Measurements from ENCODE around the gene PARD3.

PARD3 gene

DNA sequence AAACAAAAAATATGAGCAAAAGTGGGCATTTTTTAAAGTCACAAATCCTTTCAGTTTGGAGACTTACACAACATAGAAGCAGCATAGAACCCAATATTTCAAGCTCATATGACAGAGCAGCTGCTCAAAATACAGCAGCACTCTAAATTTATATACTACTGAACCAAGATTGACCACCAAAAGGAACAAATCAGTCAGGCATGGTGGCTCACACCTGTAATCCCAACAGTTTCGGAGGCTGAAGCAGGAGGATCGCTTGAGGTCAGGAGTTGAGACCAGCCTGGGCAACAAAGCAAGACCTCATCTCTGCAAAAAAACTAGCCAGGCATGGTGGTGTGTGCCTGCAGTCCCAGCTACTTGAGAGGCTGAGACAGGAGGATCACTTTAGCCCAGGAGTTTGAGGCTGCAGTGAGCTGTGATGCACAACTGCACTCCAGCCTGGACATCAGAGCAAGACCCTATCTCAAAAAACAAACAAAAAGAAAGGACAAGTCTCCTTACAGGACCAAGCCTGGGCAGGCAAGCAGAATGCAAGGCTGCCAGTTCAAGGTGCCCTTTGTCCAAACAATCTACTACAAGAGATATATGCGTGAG lies 40.0 kb downstream of the PARD3 start:
- no peaks in the 10 kb centered on the region for H3K27me3 ChIP-seq (ENCODE audit: control insufficient read depth in 1 of 2, insufficient read depth in 2 of 2, low read length in 2 of 2)
- H3K9me3 ChIP-seq (ENCODE audit: low read length): no peaks in the 10 kb centered on the region
- H3K36me3 ChIP-seq (ENCODE audit: insufficient read depth, low read length): no peaks in the 10 kb centered on the region
- H3K27ac ChIP-seq (ENCODE audit: low read depth, low read length): no peak overlapping the region
- no peak overlapping the region for H3K4me3 ChIP-seq (ENCODE audit: low read depth in 1 of 2, low read length in 2 of 2)
- H3K9ac ChIP-seq (ENCODE audit: low read length): no peak overlapping the region
- peaks cover 57% of the 10 kb centered on the region for H3K4me1 ChIP-seq (ENCODE audit: insufficient read depth, low read length)

- H3K9me3 ChIP-seq (ENCODE audit: low read length): no peaks in the 10 kb centered on the region
- H3K36me3 ChIP-seq (ENCODE audit: insufficient read depth, low read length): no peaks in the 10 kb centered on the region
- H3K4me3 ChIP-seq (ENCODE audit: low read depth in 1 of 2, low read length in 2 of 2): no peak overlapping the region
- no peak overlapping the region for H3K9ac ChIP-seq (ENCODE audit: low read length)
- H3K4me1 ChIP-seq (ENCODE audit: insufficient read depth, low read length): peaks cover 58% of the 10 kb centered on the region
- H3K27ac ChIP-seq (ENCODE audit: low read depth, low read length): no peak overlapping the region
- H3K27me3 ChIP-seq (ENCODE audit: control insufficient read depth in 1 of 2, insufficient read depth in 2 of 2, low read length in 2 of 2): no peaks in the 10 kb centered on the region
Measured at GRCh38 chr10:34773636-34774630, 41.2 kb downstream of the PARD3 start.

GRCh38 chr10:34771525-34771924 lies 43.6 kb downstream of the PARD3 start:
- Histone ChIP-seq H3K4me1 (ENCODE audit: insufficient read depth, low read length) (peaks cover 56% of the 10 kb centered on the region), H3K27ac (ENCODE audit: low read depth, low read length) (no peak overlapping the region), H3K27me3 (ENCODE audit: control insufficient read depth in 1 of 2, insufficient read depth in 2 of 2, low read length in 2 of 2) (no peaks in the 10 kb centered on the region), H3K4me3 (ENCODE audit: low read depth in 1 of 2, low read length in 2 of 2) (no peak overlapping the region), H3K36me3 (ENCODE audit: insufficient read depth, low read length) (no peaks in the 10 kb centered on the region), H3K9me3 (ENCODE audit: low read length) (no peaks in the 10 kb centered on the region), H3K9ac (ENCODE audit: low read length) (no peak overlapping the region)

- no peak overlapping the region for H3K27ac ChIP-seq (ENCODE audit: low read depth, low read length)
- no peak overlapping the region for H3K9ac ChIP-seq (ENCODE audit: low read length)
- no peaks in the 10 kb centered on the region for H3K36me3 ChIP-seq (ENCODE audit: insufficient read depth, low read length)
- no peaks in the 10 kb centered on the region for H3K9me3 ChIP-seq (ENCODE audit: low read length)
- H3K4me3 ChIP-seq (ENCODE audit: low read depth in 1 of 2, low read length in 2 of 2): no peak overlapping the region
- H3K4me1 ChIP-seq (ENCODE audit: insufficient read depth, low read length): peaks cover 56% of the 10 kb centered on the region
- H3K27me3 ChIP-seq (ENCODE audit: control insufficient read depth in 1 of 2, insufficient read depth in 2 of 2, low read length in 2 of 2): no peaks in the 10 kb centered on the region
Measured at GRCh38 chr10:34771106-34771505, 44.0 kb downstream of the PARD3 start.

DNA sequence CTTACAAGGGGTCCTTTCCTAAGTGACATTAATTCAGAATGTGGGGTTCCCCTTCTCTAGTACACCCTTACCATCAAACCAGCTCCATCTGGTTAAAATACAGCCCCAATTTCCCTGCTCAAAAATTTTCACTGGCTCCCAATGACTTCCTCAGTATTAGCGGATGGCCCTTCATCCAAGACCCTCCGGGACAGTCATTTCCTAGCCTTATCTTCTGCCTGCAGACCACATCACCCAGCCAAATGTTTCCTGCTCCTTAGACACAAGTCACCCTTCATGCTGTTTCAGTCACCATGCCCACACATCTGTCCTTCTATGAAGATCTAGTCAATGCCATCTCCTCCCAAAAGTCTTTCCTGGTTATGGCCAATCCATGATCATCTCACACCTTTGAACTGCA lies 45.2 kb downstream of the PARD3 start:
- Histone ChIP-seq H3K9ac (ENCODE audit: low read length) (no peak overlapping the region), H3K9me3 (ENCODE audit: low read length) (no peaks in the 10 kb centered on the region), H3K4me3 (ENCODE audit: low read depth in 1 of 2, low read length in 2 of 2) (no peak overlapping the region), H3K4me1 (ENCODE audit: insufficient read depth, low read length) (peaks cover 63% of the 10 kb centered on the region), H3K27me3 (ENCODE audit: control insufficient read depth in 1 of 2, insufficient read depth in 2 of 2, low read length in 2 of 2) (no peaks in the 10 kb centered on the region), H3K27ac (ENCODE audit: low read depth, low read length) (no peak overlapping the region), H3K36me3 (ENCODE audit: insufficient read depth, low read length) (no peaks in the 10 kb centered on the region)

- Histone ChIP-seq H3K9ac (ENCODE audit: low read length) (no peak overlapping the region), H3K4me3 (ENCODE audit: low read depth in 1 of 2, low read length in 2 of 2) (peak overlapping the region in 1 of 2 donors; percentile 12), H3K36me3 (ENCODE audit: insufficient read depth, low read length) (no peaks in the 10 kb centered on the region), H3K27ac (ENCODE audit: low read depth, low read length) (peak overlapping the region; percentile 64), H3K9me3 (ENCODE audit: low read length) (no peaks in the 10 kb centered on the region), H3K4me1 (ENCODE audit: insufficient read depth, low read length) (peaks cover 63% of the 10 kb centered on the region), H3K27me3 (ENCODE audit: control insufficient read depth in 1 of 2, insufficient read depth in 2 of 2, low read length in 2 of 2) (no peaks in the 10 kb centered on the region)
Measured at GRCh38 chr10:34768972-34769330, 46.1 kb downstream of the PARD3 start.

GRCh38 chr10:34768261-34768971 lies 46.7 kb downstream of the PARD3 start:
- no peak overlapping the region for H3K9ac ChIP-seq (ENCODE audit: low read length)
- peak overlapping the region in 1 of 2 donors; percentile 12 for H3K4me3 ChIP-seq (ENCODE audit: low read depth in 1 of 2, low read length in 2 of 2)
- H3K27me3 ChIP-seq (ENCODE audit: control insufficient read depth in 1 of 2, insufficient read depth in 2 of 2, low read length in 2 of 2): no peaks in the 10 kb centered on the region
- peak overlapping the region; percentile 64 for H3K27ac ChIP-seq (ENCODE audit: low read depth, low read length)
- H3K36me3 ChIP-seq (ENCODE audit: insufficient read depth, low read length): no peaks in the 10 kb centered on the region
- peaks cover 62% of the 10 kb centered on the region for H3K4me1 ChIP-seq (ENCODE audit: insufficient read depth, low read length)
- no peaks in the 10 kb centered on the region for H3K9me3 ChIP-seq (ENCODE audit: low read length)

GRCh38 chr10:34766811-34767494 lies 48.1 kb downstream of the PARD3 start:
- Histone ChIP-seq H3K4me3 (ENCODE audit: low read depth in 1 of 2, low read length in 2 of 2) (no peak overlapping the region), H3K9me3 (ENCODE audit: low read length) (no peaks in the 10 kb centered on the region), H3K27ac (ENCODE audit: low read depth, low read length) (no peak overlapping the region), H3K4me1 (ENCODE audit: insufficient read depth, low read length) (peaks cover 66% of the 10 kb centered on the region), H3K9ac (ENCODE audit: low read length) (no peak overlapping the region), H3K27me3 (ENCODE audit: control insufficient read depth in 1 of 2, insufficient read depth in 2 of 2, low read length in 2 of 2) (no peaks in the 10 kb centered on the region), H3K36me3 (ENCODE audit: insufficient read depth, low read length) (no peaks in the 10 kb centered on the region)

- Histone ChIP-seq H3K27me3 (ENCODE audit: control insufficient read depth in 1 of 2, insufficient read depth in 2 of 2, low read length in 2 of 2) (no peaks in the 10 kb centered on the region), H3K36me3 (ENCODE audit: insufficient read depth, low read length) (no peaks in the 10 kb centered on the region), H3K9me3 (ENCODE audit: low read length) (no peaks in the 10 kb centered on the region), H3K4me3 (ENCODE audit: low read depth in 1 of 2, low read length in 2 of 2) (no peak overlapping the region), H3K4me1 (ENCODE audit: insufficient read depth, low read length) (peaks cover 64% of the 10 kb centered on the region), H3K9ac (ENCODE audit: low read length) (no peak overlapping the region), H3K27ac (ENCODE audit: low read depth, low read length) (no peak overlapping the region)
Measured at GRCh38 chr10:34766266-34766600, 48.9 kb downstream of the PARD3 start.

DNA sequence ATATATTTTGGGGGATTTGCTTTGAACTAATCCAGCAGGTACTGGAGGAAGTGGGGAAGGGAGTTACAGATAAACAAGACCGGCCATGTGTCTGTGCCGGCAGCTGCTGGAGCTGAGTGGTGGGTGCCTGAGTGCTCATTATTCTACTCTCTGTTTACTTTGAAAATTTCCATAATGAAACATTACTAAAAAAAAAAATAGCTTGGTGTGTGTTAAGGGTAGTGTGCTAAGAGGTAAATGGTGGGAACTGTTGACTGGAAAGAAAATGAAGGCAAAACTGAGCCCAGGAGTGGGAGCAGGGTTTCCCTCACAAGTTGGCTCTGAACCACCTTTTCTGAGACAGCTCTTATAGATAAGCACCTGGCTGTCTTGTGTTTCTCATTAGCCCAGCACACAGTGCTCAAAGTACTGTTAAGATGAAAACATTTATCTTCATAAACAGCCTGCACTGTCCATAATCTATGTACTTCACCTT lies 50.6 kb downstream of the PARD3 start:
- Histone ChIP-seq H3K27me3 (ENCODE audit: control insufficient read depth in 1 of 2, insufficient read depth in 2 of 2, low read length in 2 of 2) (no peaks in the 10 kb centered on the region), H3K4me3 (ENCODE audit: low read depth in 1 of 2, low read length in 2 of 2) (no peak overlapping the region), H3K27ac (ENCODE audit: low read depth, low read length) (no peak overlapping the region), H3K9me3 (ENCODE audit: low read length) (no peaks in the 10 kb centered on the region), H3K9ac (ENCODE audit: low read length) (no peak overlapping the region), H3K4me1 (ENCODE audit: insufficient read depth, low read length) (peaks cover 64% of the 10 kb centered on the region), H3K36me3 (ENCODE audit: insufficient read depth, low read length) (no peaks in the 10 kb centered on the region)

Data from muscle layer of colon (tissue), 2 donors.